Stimulated activated CD8-positive, alpha-beta memory T cell treated with anti-CD3 and anti-CD28 coated beads, Interleukin-7, amount 100 ng/mL, for 24 hours (primary cell): ENCODE results near the gene TTC12.

Source experiments
- DNase-seq: peaks from one replicate; pipeline ENCODE4 v3.0.0-alpha.2; 2020; ENCODE audit warnings: low read depth

The TTC12 gene

GRCh38 chr11:113405724-113406478 is 91.5 kb downstream of the TTC12 start:
- DNase-seq = no peak

DNA sequence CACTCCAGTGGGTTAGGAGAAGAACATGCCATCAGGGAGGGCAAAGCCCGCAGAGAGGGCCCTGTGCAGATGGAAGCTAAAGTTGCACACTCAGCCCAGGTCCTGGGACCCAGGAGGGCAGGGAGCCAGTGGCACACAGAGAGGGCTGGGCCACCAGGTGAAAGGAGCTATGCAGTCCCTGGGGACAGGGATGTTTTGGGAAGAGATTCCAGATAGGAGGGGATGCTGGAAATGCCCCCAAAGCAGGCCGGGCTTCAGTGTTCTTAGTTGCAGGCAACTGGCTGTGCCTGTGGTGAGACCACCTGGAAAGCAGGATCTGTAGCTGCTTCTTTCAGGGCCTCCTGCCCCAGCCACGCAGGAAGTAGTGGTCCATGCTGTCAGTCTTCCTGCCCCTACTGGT is 92.8 kb downstream of the TTC12 start:
- DNase-seq = no peak

GRCh38 chr11:113408206-113408605 is 93.8 kb downstream of the TTC12 start:
- DNase-seq = no peak

DNA sequence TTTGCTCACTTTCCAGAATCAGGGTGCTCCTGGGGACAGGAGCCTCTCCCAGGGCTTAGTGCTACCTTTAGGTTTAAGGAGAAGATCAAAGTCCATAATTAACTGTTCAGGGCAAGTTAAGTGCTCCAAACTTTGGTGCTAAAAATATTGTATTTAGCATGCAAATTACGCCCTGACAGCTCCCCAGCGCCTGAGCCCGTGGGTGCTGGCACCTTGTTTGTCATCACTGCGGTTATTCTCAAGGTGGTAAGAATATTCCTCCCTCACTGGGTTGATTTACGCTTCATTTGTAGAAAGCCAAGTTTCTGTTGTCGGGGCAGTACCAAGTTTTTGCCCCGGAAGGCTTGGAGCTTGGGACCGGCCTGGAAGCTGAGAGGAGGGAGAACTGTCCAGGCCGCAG is 94.5 kb downstream of the TTC12 start:
- no peak for DNase-seq

- DNase-seq = no peak
Measured at GRCh38 chr11:113409526-113409925, 95.1 kb downstream of the TTC12 start.

GRCh38 chr11:113410414-113411135 is 96.2 kb downstream of the TTC12 start:
- no peak for DNase-seq

GRCh38 chr11:113411536-113411935 is 97.2 kb downstream of the TTC12 start:
- no peak for DNase-seq

- DNase-seq = no peak
Measured at GRCh38 chr11:113412675-113413074, 98.3 kb downstream of the TTC12 start.

DNA sequence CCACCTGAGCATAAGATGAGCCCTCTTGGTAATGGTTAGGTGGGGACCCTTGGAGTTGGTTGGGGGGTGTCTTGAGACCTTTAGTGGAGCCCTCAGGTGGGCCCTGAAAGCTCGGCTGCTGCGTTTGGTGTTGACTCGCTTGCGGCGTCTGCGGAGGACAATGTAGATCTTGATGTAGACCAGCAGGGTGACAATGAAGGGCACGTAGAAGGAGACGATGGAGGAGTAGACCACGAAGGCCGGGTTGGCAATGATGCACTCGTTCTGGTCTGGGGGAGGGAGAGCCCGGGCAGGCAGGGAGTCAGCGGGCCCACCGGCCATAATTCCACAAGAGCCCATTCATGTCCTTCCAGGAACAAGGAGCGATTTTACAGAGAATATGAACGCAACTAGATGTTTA is 101.0 kb downstream of the TTC12 start:
- DNase-seq = no peak
